GM21619 (cell line): Measurements from ENCODE around the gene PARP15.

Experiments
- ATAC-seq: cut with Tn5 transposase; IDR thresholded peaks from one replicate; pipeline ENCODE4 v1.9.1; 2021; ENCODE audit not compliant: unreplicated experiment

The PARP15 gene

GRCh38 chr3:122568755-122569154, 8.7 kb upstream of the PARP15 start:
- ATAC-seq, result no peak

DNA sequence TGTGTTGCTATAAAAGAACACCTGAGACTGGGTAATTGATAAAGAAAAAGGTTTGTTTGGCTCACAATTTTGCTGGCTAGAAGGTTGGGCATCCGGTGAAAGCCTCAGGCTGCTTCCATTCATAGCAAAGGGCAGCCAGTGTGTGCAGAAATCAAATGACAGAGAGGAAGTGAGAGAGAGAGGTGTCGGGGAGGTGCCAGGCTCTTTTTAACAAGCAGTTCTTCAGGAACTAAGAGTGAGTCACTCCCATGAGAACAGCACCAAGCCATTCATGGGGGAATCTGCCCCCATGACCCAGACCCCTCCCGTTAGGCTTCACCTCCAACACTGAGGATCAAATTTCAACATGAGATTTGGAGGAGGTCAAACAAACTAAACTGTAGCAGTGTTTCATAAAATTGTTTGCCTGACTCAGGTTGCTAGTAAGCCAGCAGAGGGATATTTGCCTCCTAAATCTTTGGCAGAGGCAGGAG, 4.5 kb upstream of the PARP15 start:
- ATAC-seq, result peak; percentile 18

GRCh38 chr3:122576174-122576940, 1.1 kb upstream of the PARP15 start:
- ATAC-seq, result peak; percentile 82

GRCh38 chr3:122578069-122578740, 755 bp downstream of the PARP15 start:
- ATAC-seq, result no peak

DNA sequence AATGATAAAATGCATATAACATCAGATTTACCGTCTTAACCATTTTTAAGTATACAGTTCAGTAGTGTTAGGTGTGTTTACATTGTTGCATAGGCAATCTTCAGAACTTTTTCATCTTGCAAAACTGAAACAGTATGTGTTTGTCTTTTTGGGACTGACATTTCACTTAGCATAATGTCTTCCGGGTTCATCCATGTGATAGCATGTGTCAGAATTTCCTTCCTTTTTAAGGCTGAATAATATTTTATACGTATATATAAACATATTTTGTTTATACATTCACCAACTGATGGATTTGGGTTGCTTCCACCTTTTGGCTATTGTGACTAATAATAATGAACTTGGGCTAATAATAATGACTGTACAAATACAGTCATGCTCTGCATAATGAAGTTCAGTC, 3.0 kb downstream of the PARP15 start:
- no peak for ATAC-seq

GRCh38 chr3:122581622-122582021, 4.2 kb downstream of the PARP15 start:
- ATAC-seq, result no peak

GRCh38 chr3:122582390-122582789, 4.9 kb downstream of the PARP15 start:
- ATAC-seq, result no peak

- ATAC-seq, result no peak
Measured at GRCh38 chr3:122586098-122586497, 8.6 kb downstream of the PARP15 start.

DNA sequence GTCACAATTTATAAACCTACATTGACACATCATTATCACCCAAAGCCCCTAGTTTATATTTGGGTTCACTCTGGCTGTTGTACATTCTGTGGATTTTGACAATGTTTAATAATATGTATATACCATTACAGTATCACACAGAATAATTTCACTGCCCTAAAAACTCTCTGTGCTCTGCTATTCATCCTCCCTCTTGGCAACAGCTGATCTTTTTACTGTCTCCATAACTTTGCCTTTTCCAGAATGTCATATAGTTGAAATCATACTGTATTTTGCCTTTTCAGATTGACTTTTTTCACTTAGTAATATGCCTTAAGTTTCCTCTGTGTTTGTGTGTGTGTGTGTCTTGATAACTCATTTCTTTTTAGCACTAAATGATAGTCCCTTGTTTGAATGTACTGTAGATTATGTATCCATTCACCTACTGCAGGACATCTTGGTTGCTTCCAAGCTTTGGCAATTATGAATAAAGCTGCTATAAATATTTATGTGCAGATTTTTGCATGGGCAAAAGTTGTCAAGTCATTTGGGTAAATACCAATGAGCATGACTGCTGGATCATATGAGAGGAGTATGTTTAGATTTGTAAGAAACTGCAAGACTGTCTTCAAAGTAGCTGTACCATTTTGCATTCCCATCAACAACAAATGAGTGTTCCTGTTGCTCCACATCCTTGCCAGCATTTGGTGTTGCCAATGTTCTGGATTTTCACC, 9.5 kb downstream of the PARP15 start:
- no peak for ATAC-seq

GRCh38 chr3:122587572-122587971, 10.1 kb downstream of the PARP15 start:
- no peak for ATAC-seq

- ATAC-seq, result peak; percentile 46
Measured at GRCh38 chr3:122589297-122589696, 11.8 kb downstream of the PARP15 start.

DNA sequence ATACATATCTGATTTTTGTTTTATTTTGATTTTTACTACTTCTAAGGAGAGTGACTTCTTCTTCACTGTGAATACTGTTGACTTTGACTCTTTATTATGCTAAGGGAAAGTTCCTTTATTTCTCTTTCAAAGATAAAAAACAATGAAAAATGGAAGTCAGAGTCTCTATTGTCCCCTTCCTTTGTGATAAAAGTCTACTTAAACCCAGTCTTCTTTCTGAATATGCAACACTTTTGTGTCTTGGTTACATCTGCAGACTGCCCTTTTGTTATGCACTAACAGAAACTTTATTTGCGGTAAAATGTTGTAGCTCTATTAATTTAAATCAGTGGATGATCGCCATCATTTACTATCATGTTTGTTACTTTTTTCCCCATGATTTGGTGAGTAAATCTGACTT, 13.2 kb downstream of the PARP15 start:
- no peak for ATAC-seq

GRCh38 chr3:122594025-122594424, 16.6 kb downstream of the PARP15 start:
- ATAC-seq, result no peak

- no peak for ATAC-seq
Measured at GRCh38 chr3:122598151-122598550, 20.7 kb downstream of the PARP15 start.

DNA sequence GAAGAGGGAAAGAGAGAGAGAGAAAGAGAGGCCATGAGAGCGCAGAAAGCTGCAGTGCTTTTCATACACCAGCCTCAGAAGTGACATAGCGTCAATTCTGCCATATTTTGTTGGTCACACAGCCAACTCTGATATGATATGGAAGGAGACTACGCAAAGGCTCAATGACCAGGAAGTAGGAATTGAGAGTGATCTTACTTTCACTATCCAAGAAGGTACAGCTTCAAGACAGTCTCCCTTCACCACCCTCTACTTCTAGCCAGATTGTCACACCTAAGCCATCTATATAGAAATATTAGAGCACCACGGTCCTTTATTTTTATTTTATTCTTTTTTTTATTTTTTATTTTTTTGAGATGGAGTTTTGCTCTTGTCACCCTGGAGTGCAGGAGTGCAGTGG, 21.1 kb downstream of the PARP15 start:
- ATAC-seq, result no peak

- no peak for ATAC-seq
Measured at GRCh38 chr3:122602011-122602710, 24.7 kb downstream of the PARP15 start.

GRCh38 chr3:122603056-122603455, 25.6 kb downstream of the PARP15 start:
- ATAC-seq, result no peak

DNA sequence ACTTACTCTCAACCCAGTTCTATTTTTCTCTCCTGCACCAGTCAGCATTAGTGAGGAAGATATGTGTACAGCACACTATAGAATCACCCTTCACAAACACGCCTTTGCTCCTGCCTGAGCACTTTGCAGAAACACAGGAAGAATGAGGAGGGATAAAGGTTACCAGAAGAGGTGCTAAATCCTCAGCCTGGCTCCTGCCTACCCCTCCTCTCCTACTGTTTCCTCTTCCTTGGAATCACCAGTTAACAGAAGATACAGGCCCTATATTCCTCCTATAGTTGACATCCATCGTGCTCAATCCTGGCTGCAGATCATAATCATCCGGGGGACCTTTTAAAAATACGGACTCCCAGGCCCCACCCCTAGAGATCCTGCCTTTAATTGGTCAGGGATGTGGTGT, 28.9 kb downstream of the PARP15 start:
- no peak for ATAC-seq

GRCh38 chr3:122608916-122609315, 31.5 kb downstream of the PARP15 start:
- no peak for ATAC-seq

- ATAC-seq, result peak; percentile 95
Measured at GRCh38 chr3:122609798-122610559, 32.5 kb downstream of the PARP15 start.
